BLaER1 treated with 17β-estradiol and CSF1 and Interleukin-3, amounts not matched to agents 10 nM and 100 nM (cell line): ENCODE data around the gene HLA-C.
A peak's percentile ranks its signal among the peaks of the same experiment; 100 is the strongest.

ENCODE experiments used
- H3K27ac ChIP-seq, 11 experiments: shearing (Covaris generic); formaldehyde crosslinking; 2 replicates each; pipeline ENCODE4 v1.8.1; 2022
- H3K27me3 ChIP-seq, 11 experiments: shearing (Covaris generic); formaldehyde crosslinking; 2 replicates each; pipeline ENCODE4 v1.8.1; 2022
- H3K36me3 ChIP-seq, 11 experiments: shearing (Covaris generic); formaldehyde crosslinking; 2 replicates each; pipeline ENCODE4 v1.8.1; 2022
- H3K4me1 ChIP-seq, 10 experiments: shearing (Covaris generic); formaldehyde crosslinking; 2 replicates each; pipeline ENCODE4 v1.8.1; 2022
- H3K4me2 ChIP-seq, 11 experiments: shearing (Covaris generic); formaldehyde crosslinking; 2 replicates each; pipeline ENCODE4 v1.8.1; 2022
- H3K4me3 ChIP-seq, 10 experiments: shearing (Covaris generic); formaldehyde crosslinking; 2 replicates each; pipeline ENCODE4 v1.8.1; 2022
- H3K9ac ChIP-seq, 11 experiments: shearing (Covaris generic); formaldehyde crosslinking; 2 replicates each; pipeline ENCODE4 v1.8.1; 2022
- H3K9me3 ChIP-seq, 11 experiments: shearing (Covaris generic); formaldehyde crosslinking; replicated peaks in 1 of 11; 2 replicates each; pipeline ENCODE4 v1.8.1; 2022
- H4K20me1 ChIP-seq, 11 experiments: shearing (Covaris generic); formaldehyde crosslinking; 2 replicates each; pipeline ENCODE4 v1.8.1; 2022
- Cebpa-rat ChIP-seq, 11 experiments: shearing (Covaris generic); IDR thresholded peaks; 2 replicates each; pipeline ENCODE4 v1.8.1; 2022

Gene HLA-C

DNA sequence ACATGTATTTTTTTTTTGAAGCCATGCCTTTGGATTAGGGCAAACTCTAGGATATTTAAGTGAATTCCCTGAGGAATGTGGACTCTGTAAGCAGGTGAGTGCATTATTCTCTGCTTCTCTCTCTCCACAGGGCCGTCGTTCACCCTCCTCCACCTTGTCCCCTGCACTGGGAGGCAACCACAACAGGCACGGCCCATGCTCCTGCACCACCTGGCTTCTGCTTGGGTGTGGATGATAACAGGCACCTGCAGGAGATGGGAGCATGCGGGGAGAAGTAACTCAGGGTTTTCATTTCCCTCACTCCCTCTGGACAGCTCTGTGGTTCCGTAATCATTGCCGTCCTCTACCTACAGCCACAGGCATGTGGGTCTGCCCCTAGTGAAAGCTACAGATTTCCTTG, 43.4 kb downstream of the HLA-C start:
- Histone ChIP-seq H3K27ac (no peak overlapping the region), H3K36me3 (no peaks in the 10 kb centered on the region), H3K9ac (no peak overlapping the region), H3K4me1 (peaks cover 0 to 15% (median 9%) of the 10 kb centered on the region in 10 experiments; a peak in 13 of 20 replicates), H3K27me3 (no peaks in the 10 kb centered on the region), H3K9me3 (no peaks in the 10 kb centered on the region), H3K4me3 (no peak overlapping the region), H3K4me2 (peak overlapping the region in 3 of 11 experiments; percentile 34 to 54 (median 45); a peak in 4 of 22 replicates), H4K20me1 (no peaks in the 10 kb centered on the region)
- TF ChIP-seq Cebpa-rat (IDR thresholded peaks at IDR 0.05) = no peak

DNA sequence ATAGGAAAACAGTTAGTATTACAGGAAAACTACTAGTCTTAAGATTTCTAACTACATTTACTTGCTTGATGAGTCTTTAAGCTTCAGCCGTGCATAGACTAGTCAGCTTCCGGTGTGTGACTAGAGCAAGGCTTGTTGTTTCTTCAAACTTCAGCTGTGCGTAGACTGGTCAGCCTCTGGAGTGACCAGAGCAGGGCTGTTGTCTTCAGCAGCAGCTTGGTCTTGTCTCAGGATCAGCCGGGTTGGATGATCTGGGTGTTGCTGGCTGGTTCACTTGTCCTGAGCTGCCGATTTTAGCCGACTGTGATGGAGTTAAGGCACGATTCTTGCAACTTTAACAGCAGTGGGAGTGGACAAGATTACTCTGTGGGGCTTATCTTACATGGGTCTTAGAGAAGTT, 44.7 kb downstream of the HLA-C start:
- H3K9ac ChIP-seq = no peak overlapping the region
- H3K27me3 ChIP-seq = no peaks in the 10 kb centered on the region
- H3K4me1 ChIP-seq = peaks cover 0 to 15% (median 9%) of the 10 kb centered on the region in 10 experiments; a peak in 13 of 20 replicates
- H3K4me2 ChIP-seq = no peak overlapping the region
- H3K4me3 ChIP-seq = no peak overlapping the region
- H4K20me1 ChIP-seq = no peaks in the 10 kb centered on the region
- H3K9me3 ChIP-seq = no peaks in the 10 kb centered on the region
- TF ChIP-seq Cebpa-rat (IDR thresholded peaks at IDR 0.05) = no peak
- H3K27ac ChIP-seq = no peak overlapping the region
- H3K36me3 ChIP-seq = no peaks in the 10 kb centered on the region

DNA sequence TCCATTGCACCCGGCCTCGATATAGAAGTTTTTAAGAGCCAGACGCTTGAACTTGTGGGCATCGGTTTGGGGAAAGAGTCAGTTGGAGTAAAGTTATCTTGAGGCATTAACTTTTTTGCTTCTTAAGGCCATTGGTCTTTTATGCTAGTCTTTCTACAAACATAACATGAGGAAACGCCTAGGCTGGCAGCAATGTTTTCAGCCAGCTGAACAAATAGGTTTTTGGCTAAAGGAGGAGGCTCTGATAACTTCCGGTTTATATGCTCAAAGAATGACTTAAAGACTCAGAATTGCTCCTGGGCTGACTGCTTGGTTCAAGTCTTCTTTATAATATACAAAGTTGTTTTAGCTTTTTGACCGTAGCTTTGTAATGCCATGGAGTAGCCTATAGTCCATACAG, 46.2 kb downstream of the HLA-C start:
- Histone ChIP-seq H3K4me1 (peaks cover 0 to 15% (median 9%) of the 10 kb centered on the region in 10 experiments; a peak in 13 of 20 replicates), H3K9me3 (no peaks in the 10 kb centered on the region), H3K27me3 (no peaks in the 10 kb centered on the region), H3K4me2 (no peak overlapping the region), H3K36me3 (no peaks in the 10 kb centered on the region), H3K4me3 (no peak overlapping the region), H3K27ac (no peak overlapping the region), H3K9ac (no peak overlapping the region), H4K20me1 (no peaks in the 10 kb centered on the region)
- no peak for TF ChIP-seq Cebpa-rat (IDR thresholded peaks at IDR 0.05)

DNA sequence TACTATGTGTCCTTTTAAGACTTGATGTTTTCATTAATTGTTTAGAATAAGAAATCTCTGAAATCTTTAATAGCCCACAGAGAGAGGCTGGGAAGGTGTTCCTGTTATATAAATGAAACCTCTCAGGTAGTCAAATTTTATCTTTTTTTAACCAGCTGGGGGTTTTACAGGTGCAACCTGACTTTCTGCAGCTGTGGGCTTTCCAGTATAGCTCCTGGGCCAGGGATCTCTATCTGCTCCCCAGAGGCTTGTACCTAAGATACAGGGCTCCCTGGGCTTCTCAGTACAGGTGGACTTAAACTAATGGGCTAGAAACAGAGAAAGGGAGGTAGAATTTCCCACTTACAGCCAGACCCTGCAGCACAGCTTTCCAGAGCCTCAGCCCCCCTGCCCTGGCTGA, 49.4 kb downstream of the HLA-C start:
- Histone ChIP-seq H3K27ac (no peak overlapping the region), H3K4me1 (no peaks in the 10 kb centered on the region), H3K36me3 (no peaks in the 10 kb centered on the region), H3K9ac (no peak overlapping the region), H3K27me3 (no peaks in the 10 kb centered on the region), H3K4me2 (no peak overlapping the region), H3K9me3 (peaks cover 0 to 8% (median 2%) of the 10 kb centered on the region in 11 experiments; a peak in 15 of 22 replicates), H4K20me1 (no peaks in the 10 kb centered on the region), H3K4me3 (no peak overlapping the region)
- TF ChIP-seq Cebpa-rat (IDR thresholded peaks at IDR 0.05) = no peak
